ENCODE results near the gene EPS8.

The EPS8 gene

GRCh38 chr12:15735837-15736615 is 53.2 kb downstream of the EPS8 start:
- no peak for DNase-seq (ENCODE audit: low read depth, low spot score)
- Histone ChIP-seq H3K27me3 (ENCODE audit: control insufficient read depth, insufficient read depth, low read length) (no peaks in the 10 kb centered on the region), H3K4me3 (ENCODE audit: low read length) (no peak overlapping the region), H3K27ac (ENCODE audit: low read length) (no peak overlapping the region), H3K9me3 (ENCODE audit: control insufficient read depth, insufficient read depth, low read length) (no peaks in the 10 kb centered on the region), H3K4me1 (ENCODE audit: control insufficient read depth, insufficient read depth, low read length) (no peaks in the 10 kb centered on the region), H3K36me3 (ENCODE audit: control insufficient read depth, insufficient read depth, low read length) (no peaks in the 10 kb centered on the region)
- WGBS (ENCODE audit: insufficient coverage, insufficient read length) = no CpG with 5 or more reads among the region's 5 CpGs

- H3K27me3 ChIP-seq (ENCODE audit: control insufficient read depth, insufficient read depth, low read length) = no peaks in the 10 kb centered on the region
- H3K4me1 ChIP-seq (ENCODE audit: control insufficient read depth, insufficient read depth, low read length) = no peaks in the 10 kb centered on the region
- DNase-seq (ENCODE audit: low read depth, low spot score) = no peak
- no peaks in the 10 kb centered on the region for H3K36me3 ChIP-seq (ENCODE audit: control insufficient read depth, insufficient read depth, low read length)
- H3K4me3 ChIP-seq (ENCODE audit: low read length) = no peak overlapping the region
- WGBS (ENCODE audit: insufficient coverage, insufficient read length) = no CpG with 5 or more reads among the region's 3 CpGs
- no peak overlapping the region for H3K27ac ChIP-seq (ENCODE audit: low read length)
- no peaks in the 10 kb centered on the region for H3K9me3 ChIP-seq (ENCODE audit: control insufficient read depth, insufficient read depth, low read length)
Measured at GRCh38 chr12:15733136-15733535, 56.1 kb downstream of the EPS8 start.

- no peaks in the 10 kb centered on the region for H3K9me3 ChIP-seq (ENCODE audit: control insufficient read depth, insufficient read depth, low read length)
- 100% methylated on average over 1 of the region's 6 CpGs for WGBS (ENCODE audit: insufficient coverage, insufficient read length)
- H3K4me1 ChIP-seq (ENCODE audit: control insufficient read depth, insufficient read depth, low read length) = no peaks in the 10 kb centered on the region
- no peak overlapping the region for H3K4me3 ChIP-seq (ENCODE audit: low read length)
- no peak overlapping the region for H3K27ac ChIP-seq (ENCODE audit: low read length)
- no peak for DNase-seq (ENCODE audit: low read depth, low spot score)
- H3K27me3 ChIP-seq (ENCODE audit: control insufficient read depth, insufficient read depth, low read length) = no peaks in the 10 kb centered on the region
- no peaks in the 10 kb centered on the region for H3K36me3 ChIP-seq (ENCODE audit: control insufficient read depth, insufficient read depth, low read length)
Measured at GRCh38 chr12:15732341-15733061, 56.7 kb downstream of the EPS8 start.

- H3K4me3 ChIP-seq (ENCODE audit: low read length) = no peak overlapping the region
- WGBS (ENCODE audit: insufficient coverage, insufficient read length) = no CpG with 5 or more reads among the region's 3 CpGs
- H3K9me3 ChIP-seq (ENCODE audit: control insufficient read depth, insufficient read depth, low read length) = no peaks in the 10 kb centered on the region
- no peak for DNase-seq (ENCODE audit: low read depth, low spot score)
- no peaks in the 10 kb centered on the region for H3K4me1 ChIP-seq (ENCODE audit: control insufficient read depth, insufficient read depth, low read length)
- H3K36me3 ChIP-seq (ENCODE audit: control insufficient read depth, insufficient read depth, low read length) = no peaks in the 10 kb centered on the region
- H3K27ac ChIP-seq (ENCODE audit: low read length) = no peak overlapping the region
- H3K27me3 ChIP-seq (ENCODE audit: control insufficient read depth, insufficient read depth, low read length) = no peaks in the 10 kb centered on the region
Measured at GRCh38 chr12:15731940-15732339, 57.2 kb downstream of the EPS8 start.

GRCh38 chr12:15729097-15729496 is 60.1 kb downstream of the EPS8 start:
- no peaks in the 10 kb centered on the region for H3K36me3 ChIP-seq (ENCODE audit: control insufficient read depth, insufficient read depth, low read length)
- H3K27ac ChIP-seq (ENCODE audit: low read length) = no peak overlapping the region
- no peaks in the 10 kb centered on the region for H3K27me3 ChIP-seq (ENCODE audit: control insufficient read depth, insufficient read depth, low read length)
- H3K9me3 ChIP-seq (ENCODE audit: control insufficient read depth, insufficient read depth, low read length) = no peaks in the 10 kb centered on the region
- no peak for DNase-seq (ENCODE audit: low read depth, low spot score)
- H3K4me1 ChIP-seq (ENCODE audit: control insufficient read depth, insufficient read depth, low read length) = no peaks in the 10 kb centered on the region
- no CpG with 5 or more reads among the region's 4 CpGs for WGBS (ENCODE audit: insufficient coverage, insufficient read length)
- no peak overlapping the region for H3K4me3 ChIP-seq (ENCODE audit: low read length)

GRCh38 chr12:15728118-15728598 is 61.0 kb downstream of the EPS8 start:
- DNase-seq (ENCODE audit: low read depth, low spot score) = no peak
- H3K36me3 ChIP-seq (ENCODE audit: control insufficient read depth, insufficient read depth, low read length) = no peaks in the 10 kb centered on the region
- H3K4me3 ChIP-seq (ENCODE audit: low read length) = no peak overlapping the region
- WGBS (ENCODE audit: insufficient coverage, insufficient read length) = no CpG with 5 or more reads among the region's 5 CpGs
- H3K27ac ChIP-seq (ENCODE audit: low read length) = no peak overlapping the region
- no peaks in the 10 kb centered on the region for H3K27me3 ChIP-seq (ENCODE audit: control insufficient read depth, insufficient read depth, low read length)
- no peaks in the 10 kb centered on the region for H3K9me3 ChIP-seq (ENCODE audit: control insufficient read depth, insufficient read depth, low read length)
- no peaks in the 10 kb centered on the region for H3K4me1 ChIP-seq (ENCODE audit: control insufficient read depth, insufficient read depth, low read length)

- no peaks in the 10 kb centered on the region for H3K9me3 ChIP-seq (ENCODE audit: control insufficient read depth, insufficient read depth, low read length)
- H3K4me3 ChIP-seq (ENCODE audit: low read length) = no peak overlapping the region
- H3K27ac ChIP-seq (ENCODE audit: low read length) = no peak overlapping the region
- DNase-seq (ENCODE audit: low read depth, low spot score) = no peak
- H3K27me3 ChIP-seq (ENCODE audit: control insufficient read depth, insufficient read depth, low read length) = no peaks in the 10 kb centered on the region
- no peaks in the 10 kb centered on the region for H3K4me1 ChIP-seq (ENCODE audit: control insufficient read depth, insufficient read depth, low read length)
- H3K36me3 ChIP-seq (ENCODE audit: control insufficient read depth, insufficient read depth, low read length) = no peaks in the 10 kb centered on the region
Measured at GRCh38 chr12:15726878-15727150, 62.4 kb downstream of the EPS8 start.

GRCh38 chr12:15726027-15726877 is 62.9 kb downstream of the EPS8 start:
- H3K27ac ChIP-seq (ENCODE audit: low read length) = no peak overlapping the region
- no peaks in the 10 kb centered on the region for H3K9me3 ChIP-seq (ENCODE audit: control insufficient read depth, insufficient read depth, low read length)
- no peaks in the 10 kb centered on the region for H3K4me1 ChIP-seq (ENCODE audit: control insufficient read depth, insufficient read depth, low read length)
- no CpG with 5 or more reads among the region's 2 CpGs for WGBS (ENCODE audit: insufficient coverage, insufficient read length)
- H3K27me3 ChIP-seq (ENCODE audit: control insufficient read depth, insufficient read depth, low read length) = no peaks in the 10 kb centered on the region
- no peaks in the 10 kb centered on the region for H3K36me3 ChIP-seq (ENCODE audit: control insufficient read depth, insufficient read depth, low read length)
- DNase-seq (ENCODE audit: low read depth, low spot score) = no peak
- H3K4me3 ChIP-seq (ENCODE audit: low read length) = no peak overlapping the region

- DNase-seq (ENCODE audit: low read depth, low spot score) = no peak
- Histone ChIP-seq H3K27me3 (ENCODE audit: control insufficient read depth, insufficient read depth, low read length) (no peaks in the 10 kb centered on the region), H3K9me3 (ENCODE audit: control insufficient read depth, insufficient read depth, low read length) (no peaks in the 10 kb centered on the region), H3K4me1 (ENCODE audit: control insufficient read depth, insufficient read depth, low read length) (no peaks in the 10 kb centered on the region), H3K27ac (ENCODE audit: low read length) (no peak overlapping the region), H3K36me3 (ENCODE audit: control insufficient read depth, insufficient read depth, low read length) (no peaks in the 10 kb centered on the region), H3K4me3 (ENCODE audit: low read length) (no peak overlapping the region)
- no CpG with 5 or more reads among the region's 1 CpG for WGBS (ENCODE audit: insufficient coverage, insufficient read length)
Measured at GRCh38 chr12:15722951-15723350, 66.2 kb downstream of the EPS8 start.

- Histone ChIP-seq H3K4me1 (ENCODE audit: control insufficient read depth, insufficient read depth, low read length) (no peaks in the 10 kb centered on the region), H3K36me3 (ENCODE audit: control insufficient read depth, insufficient read depth, low read length) (no peaks in the 10 kb centered on the region), H3K9me3 (ENCODE audit: control insufficient read depth, insufficient read depth, low read length) (no peaks in the 10 kb centered on the region), H3K27me3 (ENCODE audit: control insufficient read depth, insufficient read depth, low read length) (no peaks in the 10 kb centered on the region), H3K4me3 (ENCODE audit: low read length) (no peak overlapping the region), H3K27ac (ENCODE audit: low read length) (no peak overlapping the region)
- WGBS (ENCODE audit: insufficient coverage, insufficient read length) = no CpG with 5 or more reads among the region's 4 CpGs
- no peak for DNase-seq (ENCODE audit: low read depth, low spot score)
Measured at GRCh38 chr12:15721316-15722115, 67.7 kb downstream of the EPS8 start.
